Esophagus squamous epithelium (tissue), 4 donors: Measurements from ENCODE around the gene HECTD4.

Experiments used
- CTCF ChIP-seq, 6 experiments: fragments of 450-650 bp in 4 of 6; fragments of 200-600 bp in 2 of 6; sonication (generic) in 2 of 6; IDR thresholded peaks; one replicate each; pipeline ENCODE4 v1.5.1; 2016 to 2019; ENCODE audit warnings: antibody characterized with exemption in 6 of 6, mild to moderate bottlenecking in 4 of 6, moderate library complexity in 4 of 6
- POLR2A ChIP-seq, 4 donors: fragments of 450-650 bp; IDR thresholded peaks; one replicate each; pipeline ENCODE4 v1.6.1; 2017; ENCODE audit warnings: antibody characterized with exemption in 4 of 4, mild to moderate bottlenecking in 4 of 4, moderate library complexity in 3 of 4

GRCh38 chr12:112380663-112381405 lies 1.4 kb downstream of the HECTD4 start:
- TF ChIP-seq CTCF (IDR thresholded peaks at IDR 0.05) (no peak), POLR2A (IDR thresholded peaks at IDR 0.05) (no peak)
